GM23338 (cell line): ENCODE measurements around the gene CD300E.

Experiments
- CREB1 ChIP-seq: fragments of 250-450 bp; sonication (Bioruptor Pico); IDR thresholded peaks from 2 replicates; pipeline ENCODE4 v1.5.0; 2020; ENCODE audit warnings: low read depth, mild to moderate bottlenecking, moderate library complexity
- CTCF ChIP-seq, 2 experiments: fragments of 200-600 bp in 1 of 2; sonication (generic) in 1 of 2; conservative IDR thresholded peaks; 2 replicates each; pipeline versions ENCODE4 v1.5.1 to v1.6.1; 2016 to 2017; ENCODE audit warnings: antibody characterized with exemption in 2 of 2, low read depth in 2 of 2, mild to moderate bottlenecking in 2 of 2, moderate library complexity in 1 of 2
- EZH2 ChIP-seq: fragments of 200-600 bp; sonication (generic); IDR thresholded peaks from one replicate; pipeline ENCODE4 v1.8.0; 2017; ENCODE audit warnings: antibody characterized with exemption, mild to moderate bottlenecking, low read depth; ENCODE audit not compliant: unreplicated experiment
- EZH2phosphoT487 ChIP-seq: fragments of 200-600 bp; sonication (generic); IDR thresholded peaks from one replicate; pipeline ENCODE4 v1.8.1; 2018; ENCODE audit warnings: antibody characterized with exemption; ENCODE audit not compliant: unreplicated experiment
- JUNB ChIP-seq: IDR thresholded peaks from one replicate; pipeline ENCODE4 v1.6.1; 2016; ENCODE audit warnings: antibody characterized with exemption; ENCODE audit not compliant: unreplicated experiment
- POLR2AphosphoS5 ChIP-seq: IDR thresholded peaks from 2 replicates; pipeline ENCODE4 v1.6.1; 2016; ENCODE audit warnings: antibody characterized with exemption, low read depth
- TF ChIP-seq, protein P1 (sequence below): IDR thresholded peaks from one replicate; pipeline ENCODE4 v1.6.1; 2018; ENCODE audit warnings: antibody characterized with exemption; ENCODE audit not compliant: unreplicated experiment

- TF ChIP-seq CTCF (conservative IDR thresholded peaks at IDR 0.05; ENCODE audit: low read depth in 2 of 2) (no peak), EZH2phosphoT487 (no peak), POLR2AphosphoS5 (no peak), EZH2 (no peak), JUNB (no peak), CREB1 (CRISPR knock-in tag) (no peak)
- TF ChIP-seq, protein P1, sequence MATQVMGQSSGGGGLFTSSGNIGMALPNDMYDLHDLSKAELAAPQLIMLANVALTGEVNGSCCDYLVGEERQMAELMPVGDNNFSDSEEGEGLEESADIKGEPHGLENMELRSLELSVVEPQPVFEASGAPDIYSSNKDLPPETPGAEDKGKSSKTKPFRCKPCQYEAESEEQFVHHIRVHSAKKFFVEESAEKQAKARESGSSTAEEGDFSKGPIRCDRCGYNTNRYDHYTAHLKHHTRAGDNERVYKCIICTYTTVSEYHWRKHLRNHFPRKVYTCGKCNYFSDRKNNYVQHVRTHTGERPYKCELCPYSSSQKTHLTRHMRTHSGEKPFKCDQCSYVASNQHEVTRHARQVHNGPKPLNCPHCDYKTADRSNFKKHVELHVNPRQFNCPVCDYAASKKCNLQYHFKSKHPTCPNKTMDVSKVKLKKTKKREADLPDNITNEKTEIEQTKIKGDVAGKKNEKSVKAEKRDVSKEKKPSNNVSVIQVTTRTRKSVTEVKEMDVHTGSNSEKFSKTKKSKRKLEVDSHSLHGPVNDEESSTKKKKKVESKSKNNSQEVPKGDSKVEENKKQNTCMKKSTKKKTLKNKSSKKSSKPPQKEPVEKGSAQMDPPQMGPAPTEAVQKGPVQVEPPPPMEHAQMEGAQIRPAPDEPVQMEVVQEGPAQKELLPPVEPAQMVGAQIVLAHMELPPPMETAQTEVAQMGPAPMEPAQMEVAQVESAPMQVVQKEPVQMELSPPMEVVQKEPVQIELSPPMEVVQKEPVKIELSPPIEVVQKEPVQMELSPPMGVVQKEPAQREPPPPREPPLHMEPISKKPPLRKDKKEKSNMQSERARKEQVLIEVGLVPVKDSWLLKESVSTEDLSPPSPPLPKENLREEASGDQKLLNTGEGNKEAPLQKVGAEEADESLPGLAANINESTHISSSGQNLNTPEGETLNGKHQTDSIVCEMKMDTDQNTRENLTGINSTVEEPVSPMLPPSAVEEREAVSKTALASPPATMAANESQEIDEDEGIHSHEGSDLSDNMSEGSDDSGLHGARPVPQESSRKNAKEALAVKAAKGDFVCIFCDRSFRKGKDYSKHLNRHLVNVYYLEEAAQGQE = no peak
Measured at GRCh38 chr17:74568106-74568873, 55.2 kb downstream of the CD300E start.
